OCI-LY3 (cell line): ENCODE results near the gene FAM209B.

Experiments
- EZH2phosphoT487 ChIP-seq: fragments of 200-600 bp; shearing (Covaris generic); IDR thresholded peaks from 2 replicates; pipeline ENCODE4 v1.6.1; 2018; ENCODE audit warnings: antibody characterized with exemption, mixed run types, low read depth
- TF ChIP-seq, protein P1 (sequence below): fragments of 200-600, 300-600 bp; sonication (generic); IDR thresholded peaks from 2 replicates; pipeline ENCODE4 v1.5.1; 2014; ENCODE audit warnings: antibody characterized with exemption, low read length, low read depth

DNA sequence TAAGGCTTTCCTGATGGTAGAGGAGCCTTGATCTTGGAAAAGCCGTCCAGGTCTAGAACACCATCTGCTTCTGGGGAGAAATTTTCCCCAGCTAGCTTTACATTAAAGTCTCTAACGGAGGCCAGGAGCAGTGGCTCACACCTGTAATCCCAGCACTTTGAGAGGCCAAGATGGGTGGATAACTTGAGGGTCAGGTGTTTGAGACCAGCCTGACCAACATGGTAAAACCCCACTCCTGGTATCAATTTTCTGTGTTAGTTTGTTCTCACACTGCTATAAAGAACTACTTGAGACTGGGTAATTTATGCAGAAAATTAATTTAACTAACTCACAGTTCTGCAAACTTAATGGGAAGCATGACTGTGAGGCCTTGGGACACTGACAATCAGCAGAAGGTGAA lies 37.8 kb downstream of the FAM209B start:
- TF ChIP-seq, protein P1, sequence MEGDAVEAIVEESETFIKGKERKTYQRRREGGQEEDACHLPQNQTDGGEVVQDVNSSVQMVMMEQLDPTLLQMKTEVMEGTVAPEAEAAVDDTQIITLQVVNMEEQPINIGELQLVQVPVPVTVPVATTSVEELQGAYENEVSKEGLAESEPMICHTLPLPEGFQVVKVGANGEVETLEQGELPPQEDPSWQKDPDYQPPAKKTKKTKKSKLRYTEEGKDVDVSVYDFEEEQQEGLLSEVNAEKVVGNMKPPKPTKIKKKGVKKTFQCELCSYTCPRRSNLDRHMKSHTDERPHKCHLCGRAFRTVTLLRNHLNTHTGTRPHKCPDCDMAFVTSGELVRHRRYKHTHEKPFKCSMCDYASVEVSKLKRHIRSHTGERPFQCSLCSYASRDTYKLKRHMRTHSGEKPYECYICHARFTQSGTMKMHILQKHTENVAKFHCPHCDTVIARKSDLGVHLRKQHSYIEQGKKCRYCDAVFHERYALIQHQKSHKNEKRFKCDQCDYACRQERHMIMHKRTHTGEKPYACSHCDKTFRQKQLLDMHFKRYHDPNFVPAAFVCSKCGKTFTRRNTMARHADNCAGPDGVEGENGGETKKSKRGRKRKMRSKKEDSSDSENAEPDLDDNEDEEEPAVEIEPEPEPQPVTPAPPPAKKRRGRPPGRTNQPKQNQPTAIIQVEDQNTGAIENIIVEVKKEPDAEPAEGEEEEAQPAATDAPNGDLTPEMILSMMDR = no peak
- no peak for TF ChIP-seq EZH2phosphoT487
